ENCODE results near the gene SPTA1. TPM values are rescaled to one million over a fixed set of nuclear protein-coding genes. Genes with fewer than 3 reads are reported as not detected.

The SPTA1 gene
- total RNA-seq, 1 donor: under 0.01 TPM

GRCh38 chr1:158613764-158614163 is 72.8 kb downstream of the SPTA1 start:
- H3K27ac ChIP-seq (ENCODE audit: low read depth, low read length): no peak overlapping the region
- H3K79me2 ChIP-seq (ENCODE audit: insufficient read depth, low read length): no peaks in the 10 kb centered on the region
- H4K20me1 ChIP-seq (ENCODE audit: insufficient read depth, low read length): no peaks in the 10 kb centered on the region
- H3K36me3 ChIP-seq (ENCODE audit: insufficient read depth, low read length): no peaks in the 10 kb centered on the region
- H3K27me3 ChIP-seq (ENCODE audit: insufficient read depth, low read length): no peaks in the 10 kb centered on the region
- H3K4me1 ChIP-seq (ENCODE audit: insufficient read depth, low read length): no peaks in the 10 kb centered on the region
- H3K4me2 ChIP-seq (ENCODE audit: insufficient read depth, low read length): no peak overlapping the region
- DNase-seq (ENCODE audit: insufficient read length, low spot score, missing footprints): no peak
- no peak for TF ChIP-seq CTCF (IDR thresholded peaks at IDR 0.05; ENCODE audit: extremely low read depth, low read depth, low read length)
- no peaks in the 10 kb centered on the region for H3K9me3 ChIP-seq (ENCODE audit: low read depth, low read length)
- no peak overlapping the region for H3K4me3 ChIP-seq (ENCODE audit: insufficient read depth, low read length)
- H2AFZ ChIP-seq (ENCODE audit: low read length): no peak overlapping the region

GRCh38 chr1:158611916-158612315 is 74.6 kb downstream of the SPTA1 start:
- no peak overlapping the region for H3K4me3 ChIP-seq (ENCODE audit: insufficient read depth, low read length)
- H3K27me3 ChIP-seq (ENCODE audit: insufficient read depth, low read length): no peaks in the 10 kb centered on the region
- H3K4me1 ChIP-seq (ENCODE audit: insufficient read depth, low read length): no peaks in the 10 kb centered on the region
- H2AFZ ChIP-seq (ENCODE audit: low read length): no peak overlapping the region
- no peaks in the 10 kb centered on the region for H3K9me3 ChIP-seq (ENCODE audit: low read depth, low read length)
- no peak for TF ChIP-seq CTCF (IDR thresholded peaks at IDR 0.05; ENCODE audit: extremely low read depth, low read depth, low read length)
- DNase-seq (ENCODE audit: insufficient read length, low spot score, missing footprints): no peak
- no peaks in the 10 kb centered on the region for H3K79me2 ChIP-seq (ENCODE audit: insufficient read depth, low read length)
- no peaks in the 10 kb centered on the region for H3K36me3 ChIP-seq (ENCODE audit: insufficient read depth, low read length)
- no peak overlapping the region for H3K4me2 ChIP-seq (ENCODE audit: insufficient read depth, low read length)
- H4K20me1 ChIP-seq (ENCODE audit: insufficient read depth, low read length): no peaks in the 10 kb centered on the region
- no peak overlapping the region for H3K27ac ChIP-seq (ENCODE audit: low read depth, low read length)

GRCh38 chr1:158607296-158607695 is 79.2 kb downstream of the SPTA1 start:
- H2AFZ ChIP-seq (ENCODE audit: low read length): no peak overlapping the region
- no peak for TF ChIP-seq CTCF (IDR thresholded peaks at IDR 0.05; ENCODE audit: extremely low read depth, low read depth, low read length)

GRCh38 chr1:158604968-158605367 is 81.5 kb downstream of the SPTA1 start, which contains the start of gene OR10Z1:
OR10Z1 (plus strand) TSS chr1:158605268; CDS start chr1:158606439, 1,171 bp downstream.
- Histone ChIP-seq H3K4me1 (ENCODE audit: insufficient read depth, low read length) (no peaks in the 10 kb centered on the region), H3K4me2 (ENCODE audit: insufficient read depth, low read length) (no peak within 1 kb of the TSS), H3K27me3 (ENCODE audit: insufficient read depth, low read length) (no peaks in the 10 kb centered on the region), H3K79me2 (ENCODE audit: insufficient read depth, low read length) (no peaks in the 10 kb centered on the region), H2AFZ (ENCODE audit: low read length) (no peak within 1 kb of the TSS), H3K27ac (ENCODE audit: low read depth, low read length) (no peak within 1 kb of the TSS), H4K20me1 (ENCODE audit: insufficient read depth, low read length) (no peaks in the 10 kb centered on the region), H3K4me3 (ENCODE audit: insufficient read depth, low read length) (no peak within 1 kb of the TSS), H3K9me3 (ENCODE audit: low read depth, low read length) (no peaks in the 10 kb centered on the region), H3K36me3 (ENCODE audit: insufficient read depth, low read length) (no peaks in the 10 kb centered on the region)
- TF ChIP-seq CTCF (IDR thresholded peaks at IDR 0.05; ENCODE audit: extremely low read depth, low read depth, low read length): no peak
- no peak for DNase-seq (ENCODE audit: insufficient read length, low spot score, missing footprints)

More at GRCh38 chr1:158607296-158607695, 79.2 kb downstream of the SPTA1 start:
- no peak for DNase-seq (ENCODE audit: insufficient read length, low spot score, missing footprints)
- H3K27ac ChIP-seq (ENCODE audit: low read depth, low read length): no peak overlapping the region
- H3K79me2 ChIP-seq (ENCODE audit: insufficient read depth, low read length): no peaks in the 10 kb centered on the region
- no peaks in the 10 kb centered on the region for H4K20me1 ChIP-seq (ENCODE audit: insufficient read depth, low read length)
- no peaks in the 10 kb centered on the region for H3K9me3 ChIP-seq (ENCODE audit: low read depth, low read length)
- no peaks in the 10 kb centered on the region for H3K27me3 ChIP-seq (ENCODE audit: insufficient read depth, low read length)
- no peak overlapping the region for H3K4me3 ChIP-seq (ENCODE audit: insufficient read depth, low read length)
- H3K4me2 ChIP-seq (ENCODE audit: insufficient read depth, low read length): no peak overlapping the region
- no peaks in the 10 kb centered on the region for H3K36me3 ChIP-seq (ENCODE audit: insufficient read depth, low read length)
- no peaks in the 10 kb centered on the region for H3K4me1 ChIP-seq (ENCODE audit: insufficient read depth, low read length)
